Smooth muscle cell (in vitro differentiated cells): ENCODE measurements around the gene THBS2. TPM values are rescaled to one million over a fixed set of nuclear protein-coding genes. Genes with fewer than 3 reads are reported as not detected.

Experiments used
- DNase-seq: peaks from one replicate; lab custom pipeline; 2025; ENCODE audit not compliant: unreplicated experiment; lab: John Stamatoyannopoulos, UW
- H2AFZ ChIP-seq: fragments of 200-600 bp; sonication (generic); 2 replicates; pipeline ENCODE4 v1.6.0; 2016; ENCODE audit warnings: antibody characterized with exemption, low read depth, mild to moderate bottlenecking
- H3F3A ChIP-seq: fragments of 200-600 bp; sonication (generic); 2 replicates; pipeline ENCODE4 v1.6.0; 2017; ENCODE audit warnings: antibody characterized with exemption, low read depth
- H3K27ac ChIP-seq: fragments of 200-600 bp; sonication (generic); 2 replicates; pipeline ENCODE4 v1.5.1; 2016; ENCODE audit warnings: low read depth, mild to moderate bottlenecking
- H3K27me3 ChIP-seq: fragments of 200-600 bp; sonication (generic); 2 replicates; pipeline ENCODE4 v1.6.1; 2016; ENCODE audit warnings: low read depth, mild to moderate bottlenecking
- H3K36me3 ChIP-seq: fragments of 200-600 bp; sonication (generic); 2 replicates; pipeline ENCODE4 v1.5.1; 2016; ENCODE audit warnings: low read depth
- H3K4me1 ChIP-seq: fragments of 200-600 bp; sonication (generic); 2 replicates; pipeline ENCODE4 v1.5.1; 2016; ENCODE audit warnings: low read depth
- H3K4me2 ChIP-seq: fragments of 200-600 bp; sonication (generic); 2 replicates; pipeline ENCODE4 v1.6.0; 2016; ENCODE audit warnings: mild to moderate bottlenecking
- H3K4me3 ChIP-seq: fragments of 200-600 bp; sonication (generic); 2 replicates; pipeline ENCODE4 v1.5.1; 2016; ENCODE audit warnings: mild to moderate bottlenecking
- H3K79me2 ChIP-seq: fragments of 200-600 bp; sonication (generic); 2 replicates; pipeline ENCODE4 v1.6.0; 2016; ENCODE audit warnings: low read depth, mild to moderate bottlenecking
- H3K9ac ChIP-seq: fragments of 200-600 bp; sonication (generic); 2 replicates; pipeline ENCODE4 v1.6.0; 2016; ENCODE audit warnings: low read depth
- H3K9me3 ChIP-seq: fragments of 200-600 bp; sonication (generic); replicated peaks from 2 replicates; pipeline ENCODE4 v1.5.1; 2016; ENCODE audit warnings: low read depth
- H4K20me1 ChIP-seq: fragments of 200-600 bp; sonication (generic); 2 replicates; pipeline ENCODE4 v1.6.0; 2016; ENCODE audit warnings: low read depth
- CTCF ChIP-seq: fragments of 200-600 bp; sonication (generic); IDR thresholded peaks from 2 replicates; pipeline ENCODE4 v1.5.1; 2017; ENCODE audit warnings: borderline replicate concordance, mild to moderate bottlenecking, antibody characterized with exemption; ENCODE audit not compliant: insufficient read depth, poor library complexity, severe bottlenecking
- WGBS: methylation state at CpG from one replicate; pipeline ENCODE4 v1.1.7; 2016; ENCODE audit warnings: low lambda C conversion rate; 5-methylcytosine and 5-hydroxymethylcytosine counted together
- polyA plus RNA-seq: library from polyadenylated mRNA; unstranded; fragments of >200 nt; fragmentation: Nextera tagmentation; extraction: Ambion mirVana; gene quantifications from 2 replicates; pipeline ENCODE4 v1.2.1, GENCODE V29; 2016
- total RNA-seq: library from RNA; depleted of rRNA; stranded (reverse); fragments of >200 nt; gene quantifications from 2 replicates; pipeline ENCODE4 v1.2.3, GENCODE V29; 2014

THBS2 gene
- total and polyA plus RNA-seq, 2 experiments from 2014 or later, result 10.1 to 13.9 TPM

GRCh38 chr6:169224185-169224695 is 29.4 kb downstream of the THBS2 start:
- Histone ChIP-seq H3K4me1 (no peaks in the 10 kb centered on the region), H3K4me2 (no peak overlapping the region), H3K9me3 (no peaks in the 10 kb centered on the region), H3K27me3 (no peaks in the 10 kb centered on the region), H2AFZ (no peak overlapping the region), H3K9ac (no peak overlapping the region), H3F3A (no peaks in the 10 kb centered on the region), H3K4me3 (no peak overlapping the region), H3K36me3 (no peaks in the 10 kb centered on the region), H3K79me2 (no peaks in the 10 kb centered on the region), H3K27ac (peak overlapping the region; percentile 44), H4K20me1 (no peaks in the 10 kb centered on the region)
- WGBS, result 32% methylated on average over 10 of the region's 10 CpGs
- DNase-seq, result no peak
- TF ChIP-seq CTCF, result no peak

- TF ChIP-seq CTCF, result no peak
- Histone ChIP-seq H3K36me3 (no peaks in the 10 kb centered on the region), H3K9me3 (no peaks in the 10 kb centered on the region), H3K4me2 (no peak overlapping the region), H3K79me2 (no peaks in the 10 kb centered on the region), H3K27ac (no peak overlapping the region), H4K20me1 (no peaks in the 10 kb centered on the region), H3K9ac (no peak overlapping the region), H3F3A (no peaks in the 10 kb centered on the region), H3K4me3 (no peak overlapping the region), H3K4me1 (no peaks in the 10 kb centered on the region), H2AFZ (no peak overlapping the region), H3K27me3 (no peaks in the 10 kb centered on the region)
- no peak for DNase-seq
- 99% methylated on average over 9 of the region's 9 CpGs for WGBS
These were observed 30.6 kb downstream of the THBS2 start for GRCh38 chr6:169223006-169223405.

- WGBS, result 93% methylated on average over 24 of the region's 24 CpGs
- TF ChIP-seq CTCF, result no peak
- H3K4me1 ChIP-seq, result no peaks in the 10 kb centered on the region
- H3K9me3 ChIP-seq, result no peaks in the 10 kb centered on the region
- no peaks in the 10 kb centered on the region for H3F3A ChIP-seq
- H3K27ac ChIP-seq, result no peak overlapping the region
- no peaks in the 10 kb centered on the region for H3K36me3 ChIP-seq
- H3K79me2 ChIP-seq, result no peaks in the 10 kb centered on the region
- no peaks in the 10 kb centered on the region for H4K20me1 ChIP-seq
- H3K4me3 ChIP-seq, result no peak overlapping the region
- no peak overlapping the region for H2AFZ ChIP-seq
- H3K9ac ChIP-seq, result no peak overlapping the region
- H3K4me2 ChIP-seq, result no peak overlapping the region
- DNase-seq, result no peak
- no peaks in the 10 kb centered on the region for H3K27me3 ChIP-seq
These were observed 31.5 kb downstream of the THBS2 start for GRCh38 chr6:169222126-169222525.

GRCh38 chr6:169221264-169221663 is 32.4 kb downstream of the THBS2 start:
- no peaks in the 10 kb centered on the region for H3K4me1 ChIP-seq
- H2AFZ ChIP-seq, result no peak overlapping the region
- no peaks in the 10 kb centered on the region for H3F3A ChIP-seq
- no peak for DNase-seq
- H3K27me3 ChIP-seq, result no peaks in the 10 kb centered on the region
- H3K27ac ChIP-seq, result no peak overlapping the region
- no peak overlapping the region for H3K4me3 ChIP-seq
- no peaks in the 10 kb centered on the region for H4K20me1 ChIP-seq
- no peaks in the 10 kb centered on the region for H3K36me3 ChIP-seq
- H3K79me2 ChIP-seq, result no peaks in the 10 kb centered on the region
- no peak overlapping the region for H3K4me2 ChIP-seq
- no peaks in the 10 kb centered on the region for H3K9me3 ChIP-seq
- H3K9ac ChIP-seq, result no peak overlapping the region
- WGBS, result 91% methylated on average over 7 of the region's 7 CpGs
- TF ChIP-seq CTCF, result no peak
